Activated naive CD8-positive, alpha-beta T cell treated with anti-CD3 and anti-CD28 coated beads, Interleukin-2, amount 50 U/mL, for 16 hours (primary cell): Measurements from ENCODE around the gene TRAPPC6A.

Experiments
- DNase-seq: peaks from one replicate; pipeline ENCODE4 v3.0.0-alpha.2; 2020; ENCODE audit warnings: low read depth, low spot score

The TRAPPC6A gene

DNA sequence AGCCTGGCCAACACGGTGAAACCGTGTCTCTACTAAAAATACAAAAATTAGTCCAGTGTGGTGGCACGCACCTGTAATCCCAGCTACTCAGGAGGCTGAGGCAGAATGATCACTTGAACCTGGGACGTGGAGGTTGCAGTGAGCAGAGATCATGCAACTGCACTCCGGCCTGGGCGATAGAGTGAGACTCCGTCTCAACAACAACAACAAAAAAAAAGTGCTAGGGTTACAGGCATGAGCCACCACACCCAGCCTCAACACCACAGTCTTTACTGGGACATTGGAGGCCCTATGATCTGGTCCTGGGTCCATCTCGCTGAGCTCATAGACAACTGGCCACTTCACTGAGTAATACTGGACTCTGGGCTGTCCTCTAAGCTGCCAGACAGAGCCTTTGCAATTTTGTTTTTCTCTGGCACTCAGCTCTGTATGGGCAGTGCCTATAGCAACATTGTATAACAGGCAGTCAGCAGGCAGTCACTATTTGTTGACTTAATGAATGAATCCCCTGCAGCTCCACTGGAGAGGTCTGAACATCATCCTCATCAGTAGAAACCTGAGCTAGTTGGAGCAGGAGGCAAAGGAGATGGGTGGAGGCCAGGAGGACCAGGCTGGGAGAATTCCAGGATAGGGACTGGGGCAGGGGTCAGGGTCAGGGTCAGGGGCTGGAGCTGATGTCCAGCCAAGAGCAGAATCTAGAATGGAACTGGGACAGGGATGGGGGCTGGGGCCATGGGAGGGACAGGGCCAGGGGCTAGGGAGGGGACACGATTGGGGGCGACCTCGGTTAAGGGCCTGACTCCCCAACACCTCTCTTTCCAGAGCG is 8.7 kb upstream of the TRAPPC6A start:
- DNase-seq = no peak

DNA sequence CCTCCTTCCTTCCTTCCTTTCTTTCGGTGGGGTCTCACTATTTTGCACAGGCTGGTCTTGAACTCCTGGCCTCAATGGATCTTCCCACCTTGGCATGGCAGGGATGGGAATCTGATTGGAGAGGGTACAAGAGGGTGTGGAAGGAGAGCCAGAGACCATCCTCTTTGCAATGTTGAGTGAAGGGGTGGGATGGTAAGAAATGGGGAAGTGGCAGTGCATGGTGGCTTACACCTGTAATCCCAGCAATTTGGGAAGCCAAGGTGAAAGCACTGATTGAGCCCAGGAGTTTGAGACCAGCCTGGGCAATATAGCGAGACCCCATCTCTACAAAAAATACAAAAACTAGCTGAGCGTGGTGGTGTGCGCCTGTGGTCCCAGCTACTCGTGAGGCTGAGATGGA is 6.1 kb upstream of the TRAPPC6A start:
- no peak for DNase-seq

DNA sequence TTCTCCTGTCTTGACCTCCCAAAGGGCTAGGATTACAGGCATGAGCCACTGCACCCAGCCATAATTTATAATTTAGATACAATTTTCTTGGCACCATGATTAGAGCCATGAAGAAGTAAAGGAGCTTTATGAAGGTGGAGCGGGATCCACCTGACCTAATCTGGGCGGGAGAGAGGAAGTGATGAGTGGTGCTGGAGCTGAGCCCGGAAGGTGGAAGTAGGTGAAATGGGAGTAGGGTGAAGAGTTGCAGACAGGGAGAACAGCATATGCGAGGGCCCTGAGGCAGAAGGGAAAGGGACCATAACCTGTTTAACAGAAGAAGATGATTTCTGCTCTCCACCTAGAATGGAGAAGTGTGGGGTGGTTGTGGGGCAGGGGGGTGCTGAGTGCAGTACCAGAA is 4.7 kb upstream of the TRAPPC6A start:
- no peak for DNase-seq

DNA sequence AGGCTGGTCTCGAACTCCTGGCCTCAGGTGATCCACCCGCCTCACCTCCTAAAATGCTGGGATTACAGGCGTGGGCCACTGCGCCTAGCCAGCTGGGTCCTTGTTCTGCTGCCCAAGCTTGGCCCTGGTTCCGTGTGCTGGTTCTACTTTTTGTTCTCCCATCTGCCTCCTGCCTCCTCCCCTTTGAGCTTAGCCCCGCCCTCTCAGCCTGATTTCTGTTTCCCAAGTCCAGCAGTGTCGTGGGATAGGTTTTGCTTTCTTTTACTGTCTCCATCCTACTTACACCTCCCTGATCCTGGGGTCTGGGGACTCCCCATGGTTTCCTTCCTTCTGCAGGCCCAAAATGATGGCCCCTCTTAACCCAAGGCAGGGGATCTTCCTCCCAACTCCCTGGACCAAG is 2.9 kb upstream of the TRAPPC6A start:
- DNase-seq = no peak

DNA sequence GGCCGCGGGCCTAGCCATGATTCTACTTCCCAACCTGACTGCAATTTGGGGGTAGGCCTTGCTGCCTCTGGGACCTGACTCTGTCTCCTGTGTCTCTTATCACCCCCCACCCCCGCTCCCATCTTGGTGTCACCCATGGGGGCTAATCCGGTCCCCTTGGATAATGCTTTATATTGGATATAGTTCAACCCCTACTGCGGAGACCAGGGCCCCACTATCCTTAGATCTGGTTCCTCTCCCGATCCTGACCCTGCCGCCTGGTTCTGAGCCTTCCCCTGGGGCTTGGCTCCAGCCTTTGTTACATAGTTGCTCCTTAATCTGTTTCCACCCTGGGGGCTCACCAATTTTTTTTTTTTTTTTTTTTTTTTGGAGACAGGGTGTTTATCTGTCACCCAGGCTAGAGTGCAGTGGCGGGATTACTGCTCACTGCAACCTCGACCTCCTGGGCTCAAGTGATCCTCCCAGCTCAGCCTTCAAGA is 1.9 kb upstream of the TRAPPC6A start:
- DNase-seq = no peak

DNA sequence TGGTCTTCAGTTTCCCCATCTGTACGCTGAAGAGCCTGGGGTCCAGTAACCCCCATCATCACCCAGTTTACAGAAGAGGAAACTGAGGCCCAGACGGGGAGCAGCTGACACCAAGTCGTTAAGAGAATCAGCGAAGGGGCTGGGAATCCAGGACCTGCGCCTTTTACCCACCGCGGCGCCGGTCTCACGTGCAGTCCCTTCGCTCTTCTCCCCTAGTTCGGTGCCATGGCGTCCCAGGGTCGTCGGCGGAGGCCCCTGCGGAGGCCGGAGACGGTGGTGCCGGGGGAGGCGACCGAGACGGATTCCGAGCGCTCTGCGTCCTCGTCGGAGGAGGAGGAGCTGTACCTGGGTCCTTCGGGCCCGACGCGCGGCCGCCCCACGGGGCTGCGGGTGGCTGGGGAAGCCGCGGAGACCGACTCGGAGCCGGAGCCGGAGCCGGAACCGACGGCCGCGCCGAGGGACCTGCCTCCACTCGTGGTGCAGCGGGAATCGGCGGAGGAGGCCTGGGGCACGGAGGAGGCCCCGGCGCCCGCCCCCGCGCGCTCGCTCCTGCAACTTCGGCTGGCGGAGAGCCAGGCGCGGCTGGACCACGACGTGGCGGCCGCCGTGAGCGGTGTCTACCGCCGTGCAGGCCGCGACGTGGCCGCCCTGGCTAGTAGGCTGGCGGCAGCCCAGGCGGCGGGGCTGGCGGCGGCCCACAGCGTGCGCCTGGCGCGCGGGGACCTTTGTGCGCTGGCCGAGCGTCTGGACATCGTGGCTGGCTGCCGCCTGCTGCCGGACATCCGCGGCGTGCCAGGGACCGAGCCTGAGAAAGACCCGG is 1.2 kb upstream of the TRAPPC6A start:
- no peak for DNase-seq

DNA sequence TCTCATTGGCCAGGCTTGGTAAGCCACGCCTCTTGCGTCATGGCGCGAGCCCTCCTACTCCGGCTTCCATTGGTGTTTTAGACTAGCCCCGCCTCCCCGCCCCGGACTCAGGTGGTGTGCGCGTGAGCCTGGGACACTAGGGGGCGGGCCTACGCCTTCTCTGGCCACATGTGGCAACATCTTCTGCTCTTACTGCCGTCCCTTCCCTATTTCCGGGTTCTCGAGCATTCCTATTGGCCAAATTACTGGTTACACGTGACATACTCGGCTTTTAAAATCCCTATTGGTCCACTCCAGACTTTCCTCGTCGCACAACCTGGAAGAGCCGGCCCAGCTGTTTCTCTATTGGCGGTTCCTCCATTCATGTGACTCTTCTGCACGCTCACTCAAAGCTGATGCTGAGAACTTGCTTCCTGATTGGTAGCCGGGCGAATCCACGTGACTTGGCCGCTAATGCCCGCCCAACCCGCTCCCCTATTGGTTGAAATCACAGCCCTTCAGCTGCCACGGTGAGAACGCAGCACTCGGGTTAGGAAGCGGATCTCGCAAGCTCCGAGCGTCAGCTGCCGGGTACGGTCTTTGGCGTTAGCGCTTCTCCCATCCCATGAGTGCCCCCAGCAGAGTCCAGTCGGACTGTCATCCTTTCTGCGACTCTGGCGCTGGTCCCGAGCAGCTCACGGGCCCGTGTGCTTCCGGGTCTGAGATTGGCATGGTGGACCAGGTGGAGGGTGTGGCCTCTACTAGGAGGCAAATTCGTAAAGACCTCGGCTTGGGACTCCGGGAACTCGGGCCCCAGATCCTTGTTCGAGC is 430 bp upstream of the TRAPPC6A start, which contains the start of gene BLOC1S3:
Gene BLOC1S3, plus strand, starts transcription at position 523 of the 810 bp plus-strand sequence. CDS start 513 bp downstream, outside the sequence.
- peak; percentile 99 for DNase-seq

DNA sequence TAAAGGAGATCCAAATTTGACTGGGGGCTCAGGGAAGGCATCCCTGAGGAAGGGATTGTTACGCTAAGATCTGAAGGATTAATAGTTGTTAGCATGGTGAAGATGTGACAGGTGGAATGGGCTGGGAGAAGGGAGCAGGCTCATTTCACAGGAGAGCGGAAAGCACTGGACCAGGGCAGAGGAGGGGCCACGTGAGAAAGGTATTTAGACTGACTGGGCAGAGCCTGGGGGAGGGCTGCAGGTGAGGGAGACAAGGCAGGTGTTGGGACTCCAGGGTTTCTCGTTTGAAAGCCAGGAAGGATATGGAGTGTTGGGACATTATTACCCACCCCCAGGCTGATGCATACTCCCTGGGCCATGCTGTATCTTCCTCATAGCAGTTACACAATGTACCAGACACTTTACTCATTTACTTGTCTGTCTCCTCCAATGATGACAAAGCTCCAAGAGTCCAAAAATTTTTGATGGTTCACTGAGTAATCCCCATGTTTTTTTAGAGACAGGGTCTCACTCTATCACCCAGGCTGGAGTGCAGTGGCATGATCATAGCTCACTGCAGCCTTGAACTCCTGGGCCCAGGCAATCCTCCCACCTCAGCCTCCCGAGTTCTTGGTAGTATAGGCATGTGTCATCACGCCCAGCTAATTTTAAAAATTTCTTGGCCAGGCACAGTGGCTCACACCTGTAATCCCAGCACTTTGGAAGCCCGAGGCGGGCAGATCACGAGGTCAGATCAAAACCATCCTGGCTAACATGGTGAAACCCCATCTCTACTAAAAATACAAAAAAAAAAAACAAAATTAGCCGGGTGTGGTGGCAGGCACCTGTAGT is 2.3 kb downstream of the TRAPPC6A start:
- DNase-seq = no peak

DNA sequence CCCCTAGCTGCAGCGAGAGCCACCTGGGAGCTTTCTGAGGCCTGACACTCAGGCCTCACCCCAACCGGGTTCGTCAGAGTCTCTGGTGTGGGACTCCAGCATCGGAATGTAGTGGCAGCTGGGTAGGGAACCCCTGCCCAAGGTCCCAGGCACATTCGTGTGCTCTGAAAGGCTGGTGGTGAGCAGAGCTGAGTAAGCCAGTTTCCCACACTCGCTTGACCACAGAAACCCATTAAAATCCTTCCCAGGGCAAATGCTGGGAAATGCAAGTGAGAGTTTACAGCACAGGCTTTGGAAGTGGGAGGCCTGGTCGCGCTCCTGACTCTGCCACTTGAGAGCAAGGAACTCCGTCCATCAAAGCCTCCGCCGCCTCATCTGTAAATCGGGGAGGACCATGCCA is 4.2 kb downstream of the TRAPPC6A start:
- DNase-seq = no peak

DNA sequence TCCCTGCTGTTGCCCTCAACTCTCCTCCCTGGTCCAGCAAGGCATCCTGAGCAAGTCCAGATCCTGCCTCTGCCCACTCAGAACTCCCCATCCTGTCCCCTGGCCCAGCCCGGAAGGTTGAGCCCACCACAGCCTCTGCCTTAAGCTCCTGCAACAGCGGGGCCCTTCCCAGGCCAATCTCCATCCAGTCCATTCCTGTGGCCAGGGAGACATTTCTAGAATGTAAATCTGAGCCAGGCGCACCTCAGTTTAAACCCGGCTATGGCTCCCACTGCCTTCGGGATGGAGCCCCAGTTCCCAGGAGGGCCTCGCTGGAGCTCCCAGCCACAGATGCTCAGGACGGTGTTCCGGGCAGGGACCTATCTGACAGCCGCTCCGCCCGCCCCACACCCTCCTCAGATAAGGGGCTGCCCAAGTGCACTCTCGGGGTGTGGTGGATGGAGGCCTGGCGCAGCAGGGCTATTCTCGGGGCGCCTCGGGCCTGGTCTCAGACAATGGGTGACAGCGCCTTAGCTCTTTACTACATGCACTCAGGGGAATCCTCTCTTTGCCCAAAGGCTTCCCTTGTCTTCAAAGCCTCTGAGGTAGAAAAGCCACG is 5.3 kb downstream of the TRAPPC6A start:
- DNase-seq = no peak

DNA sequence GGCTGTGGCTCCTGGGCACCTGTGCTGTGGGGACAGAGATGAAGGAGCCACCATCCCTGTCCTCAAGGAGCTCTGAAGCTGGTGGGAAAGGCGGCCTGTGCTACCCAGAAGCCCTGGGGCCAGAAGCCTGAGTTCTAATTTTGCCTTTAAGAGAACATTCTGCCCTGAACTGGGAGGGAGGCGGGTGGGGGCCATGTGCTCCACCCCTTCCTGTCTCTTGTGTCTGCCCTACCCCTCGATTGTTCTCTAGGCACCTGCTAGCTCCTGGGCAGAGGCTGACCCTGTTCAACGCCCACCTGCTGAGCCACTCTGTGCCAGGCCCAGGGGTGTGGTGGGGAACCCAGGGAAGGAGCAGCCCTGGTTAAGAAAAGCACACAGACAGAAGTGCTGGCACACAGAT is 5.9 kb downstream of the TRAPPC6A start:
- no peak for DNase-seq

DNA sequence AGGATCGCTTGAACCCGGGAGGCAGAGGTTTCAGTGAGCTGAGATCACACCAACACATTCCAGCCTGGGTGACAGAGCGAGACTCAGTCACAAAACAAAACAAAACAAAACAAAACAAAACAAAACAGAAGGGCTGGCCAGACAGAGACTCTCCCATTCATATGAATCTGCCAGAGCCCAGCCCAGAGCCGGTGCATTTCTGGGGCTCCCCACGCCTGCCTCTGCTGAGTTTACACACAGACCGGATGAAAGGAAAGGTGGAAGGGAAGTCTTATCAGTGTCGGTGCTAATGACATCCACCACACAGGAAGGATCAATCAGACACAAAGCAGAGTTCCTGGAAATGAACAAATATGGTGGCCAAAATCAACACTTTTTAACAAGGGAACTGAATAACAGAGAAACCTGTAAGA is 6.8 kb downstream of the TRAPPC6A start:
- no peak for DNase-seq

DNA sequence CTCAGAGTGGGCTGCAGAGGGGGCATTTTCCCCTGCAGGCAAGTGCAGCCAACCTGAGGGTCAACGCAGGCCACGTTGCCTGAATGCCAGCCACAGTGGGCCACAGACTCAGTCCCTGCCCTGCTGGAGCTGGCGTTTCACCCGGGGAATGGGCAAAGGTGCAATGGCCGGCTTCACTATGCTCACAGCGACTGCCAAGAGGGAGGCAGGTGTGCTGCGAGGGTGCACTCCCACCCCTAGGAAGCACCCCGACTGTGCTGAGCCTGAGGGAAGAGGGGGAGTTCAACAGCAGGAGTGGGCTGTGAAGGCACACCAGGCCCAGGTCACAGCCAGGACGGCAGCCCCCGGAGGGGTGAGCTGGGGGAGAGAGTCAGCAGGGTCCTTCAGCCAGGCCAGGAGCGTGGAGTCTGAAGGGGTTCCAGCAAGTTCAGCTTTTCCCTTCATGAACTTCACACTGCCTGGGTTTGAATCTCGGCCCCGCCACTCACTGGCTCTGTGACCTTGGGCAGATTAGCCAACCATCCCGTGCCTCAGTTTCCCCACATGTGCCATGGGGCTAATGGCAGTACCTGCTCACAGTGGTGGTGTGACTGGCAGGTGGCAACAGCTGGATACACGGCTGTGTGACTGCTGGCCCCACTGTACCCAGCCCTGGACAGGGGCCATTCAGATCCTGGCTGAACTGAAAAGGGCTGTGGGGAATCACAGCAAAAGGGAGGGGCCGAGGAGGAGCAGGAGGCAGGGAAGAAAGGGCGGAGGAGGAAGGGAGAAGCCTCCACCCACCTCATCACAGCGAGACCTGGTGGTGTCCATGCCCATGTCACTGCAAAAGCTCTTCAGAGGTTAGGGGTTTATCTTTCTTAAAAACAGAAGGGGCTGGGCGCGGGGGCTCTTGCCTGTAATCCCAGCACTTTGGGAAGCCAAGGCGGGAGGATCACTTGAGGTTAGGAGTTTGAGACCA is 7.6 kb downstream of the TRAPPC6A start:
- no peak for DNase-seq

DNA sequence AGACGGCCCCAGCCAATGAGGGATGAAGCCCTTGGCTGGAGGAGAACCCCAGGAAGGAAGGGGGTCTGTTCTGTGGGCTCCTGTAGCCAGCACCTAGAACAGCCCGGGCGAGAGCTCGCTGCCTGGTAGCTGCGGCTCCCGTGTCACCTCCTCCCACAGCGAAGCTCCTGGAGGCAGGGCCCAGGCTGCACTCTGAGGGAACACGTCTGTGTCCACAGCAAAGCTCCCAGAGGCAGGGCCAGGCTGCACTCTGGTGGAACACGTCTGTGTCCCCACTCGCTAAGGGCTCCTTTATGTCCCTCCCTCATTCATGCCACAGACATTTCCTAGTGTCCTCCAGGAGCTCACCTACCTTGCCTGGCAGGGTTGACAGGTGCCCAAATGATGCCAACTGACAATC is 8.4 kb downstream of the TRAPPC6A start:
- no peak for DNase-seq

DNA sequence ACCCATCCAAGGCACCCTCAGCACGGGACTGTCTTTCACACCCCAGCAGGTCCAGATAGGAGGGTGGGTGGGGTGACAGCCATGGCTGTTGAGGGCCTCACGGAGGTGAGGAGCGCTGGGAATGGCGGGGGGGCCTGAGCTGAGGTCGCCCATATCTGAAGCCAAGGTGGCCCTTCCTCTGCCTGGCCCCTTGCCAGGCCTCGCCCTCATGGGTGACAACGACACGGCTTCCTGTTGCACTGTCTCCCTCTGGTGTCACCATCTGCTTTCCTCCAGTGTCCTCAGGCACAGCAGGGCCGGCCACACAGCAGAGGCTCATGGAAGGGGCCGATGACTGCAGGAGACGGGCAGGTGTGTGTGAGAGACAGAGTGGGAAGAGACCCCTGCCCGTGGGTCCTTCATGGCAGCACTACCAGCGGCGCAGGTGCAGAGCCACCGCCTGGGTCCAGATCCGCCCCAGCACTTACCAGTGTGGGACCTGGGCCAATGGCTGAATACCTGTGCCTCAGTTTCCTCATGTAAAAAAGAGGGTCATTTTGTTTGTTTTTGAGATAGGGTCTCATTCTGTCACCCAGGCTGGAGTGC is 9.2 kb downstream of the TRAPPC6A start:
- DNase-seq = no peak

DNA sequence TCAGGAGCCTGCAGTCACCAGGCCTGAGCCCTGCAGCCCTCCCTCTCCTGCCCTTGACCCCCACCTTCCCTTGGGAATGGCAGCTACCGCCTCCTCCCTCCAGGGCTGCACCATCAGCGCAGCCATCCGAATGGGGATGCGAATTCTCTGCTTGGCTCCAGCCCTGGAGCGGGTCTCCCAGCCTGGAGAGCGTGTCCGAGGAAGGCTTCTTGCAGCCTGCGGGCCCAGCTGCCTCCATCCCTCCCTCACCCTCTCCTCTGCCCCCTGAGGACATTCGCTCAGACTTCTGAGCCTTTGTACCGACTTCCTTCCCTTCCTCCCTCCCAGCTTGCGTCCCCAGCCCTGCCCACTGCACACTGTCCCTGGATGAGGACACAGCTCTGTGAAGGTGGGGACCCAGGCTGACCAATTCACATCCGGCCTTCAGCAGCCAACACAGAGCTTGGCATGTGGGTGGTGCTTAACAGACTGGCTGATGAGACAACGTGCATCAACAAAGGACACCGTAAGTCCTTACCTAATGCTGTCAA is 11.2 kb downstream of the TRAPPC6A start:
- DNase-seq = no peak

DNA sequence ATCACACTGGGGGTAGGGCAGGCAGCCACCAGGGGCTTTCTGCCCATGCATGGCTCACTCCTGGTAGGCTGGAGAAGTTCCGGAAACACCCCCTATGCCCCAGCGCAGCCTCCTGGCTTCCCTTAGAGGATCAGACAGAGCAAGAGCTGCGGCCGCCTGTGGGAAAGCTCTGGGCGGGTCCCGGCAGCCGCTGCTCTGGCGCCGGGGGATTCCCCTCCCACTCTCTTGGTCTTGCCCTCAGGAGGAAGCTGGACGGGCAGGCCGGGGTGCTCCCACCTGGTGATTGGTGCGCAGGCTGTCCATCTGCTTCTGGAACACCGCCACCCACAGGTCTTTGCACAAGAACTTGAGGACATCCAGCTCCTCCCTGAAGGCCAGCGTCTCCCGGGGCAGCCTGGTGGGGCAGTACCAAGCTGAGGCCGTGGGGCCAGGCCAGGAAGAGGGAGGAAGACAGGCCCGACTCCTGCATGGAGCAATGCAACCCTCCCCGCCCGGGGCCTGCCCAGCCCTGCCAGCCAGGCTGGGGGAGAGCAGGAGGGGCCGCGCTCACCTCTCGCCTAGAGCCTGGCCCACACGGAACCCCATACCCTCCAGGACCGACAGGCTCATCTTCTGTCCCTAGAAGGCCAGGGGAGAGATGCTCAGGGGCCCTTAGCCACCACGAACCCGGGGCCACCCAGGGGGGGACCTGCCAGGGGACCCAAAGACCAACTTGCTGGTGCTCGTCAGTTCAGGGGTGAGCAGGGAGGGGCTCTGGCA is 13.3 kb downstream of the TRAPPC6A start:
- DNase-seq = no peak
